Measurements from ENCODE around the gene GALNT9.

GALNT9 gene

DNA sequence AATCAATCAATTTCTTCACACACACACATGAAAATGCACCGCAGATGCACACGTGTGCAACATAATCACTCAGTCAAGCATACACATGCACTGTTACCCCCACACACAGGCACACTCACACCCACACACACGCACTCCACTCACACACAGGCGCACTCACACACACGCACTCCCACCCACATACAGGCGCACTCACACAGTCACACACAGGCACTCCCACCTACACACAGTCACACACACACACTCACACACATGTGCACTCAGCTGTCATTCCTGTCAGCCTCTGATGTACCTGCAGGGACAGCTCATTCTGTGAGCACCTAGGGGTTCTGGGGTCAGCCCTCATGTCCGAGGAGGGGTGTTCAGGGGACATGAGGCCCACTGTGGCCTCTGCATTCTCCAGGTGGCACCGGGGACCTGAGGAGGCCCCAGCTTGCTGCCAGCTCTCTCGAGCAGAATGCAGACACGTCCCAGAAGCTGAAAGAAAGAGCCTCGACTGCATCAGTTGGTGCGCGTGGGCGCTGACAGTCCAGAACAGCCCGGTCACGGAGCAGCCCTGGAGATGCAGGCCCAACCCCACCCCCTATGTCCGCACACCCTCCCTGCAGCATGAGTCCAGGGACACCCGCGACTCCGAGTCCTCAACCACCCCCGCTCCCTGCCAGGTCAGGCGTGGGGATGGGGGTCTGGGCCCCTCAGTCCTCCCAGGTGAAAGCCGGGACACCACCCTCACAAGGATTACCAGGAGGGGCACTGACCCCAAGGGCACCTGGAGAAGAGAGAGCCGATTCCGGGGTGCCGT, 115.8 kb downstream of the GALNT9 start:
- no peak for DNase-seq (ENCODE audit: low spot score)

DNA sequence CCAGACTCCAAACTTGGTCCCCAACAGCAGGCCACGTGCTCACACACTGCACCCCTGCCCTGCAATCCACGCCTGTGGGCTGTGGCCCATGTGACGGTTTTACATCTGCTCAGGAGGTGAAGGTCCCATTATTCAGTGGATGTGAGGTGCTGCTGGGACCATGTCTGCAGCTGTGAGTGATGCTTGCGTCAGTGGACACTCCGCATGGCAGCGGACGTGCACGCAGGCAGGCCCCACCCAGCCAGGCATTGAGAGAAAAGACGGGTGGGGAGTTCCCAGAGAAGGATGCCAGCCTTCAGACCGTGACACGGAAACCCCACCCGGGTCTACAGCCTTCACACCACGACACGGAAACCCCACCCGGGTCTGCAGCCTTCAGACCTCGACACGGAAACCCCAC, 117.6 kb downstream of the GALNT9 start:
- no peak for DNase-seq (ENCODE audit: low spot score)

DNA sequence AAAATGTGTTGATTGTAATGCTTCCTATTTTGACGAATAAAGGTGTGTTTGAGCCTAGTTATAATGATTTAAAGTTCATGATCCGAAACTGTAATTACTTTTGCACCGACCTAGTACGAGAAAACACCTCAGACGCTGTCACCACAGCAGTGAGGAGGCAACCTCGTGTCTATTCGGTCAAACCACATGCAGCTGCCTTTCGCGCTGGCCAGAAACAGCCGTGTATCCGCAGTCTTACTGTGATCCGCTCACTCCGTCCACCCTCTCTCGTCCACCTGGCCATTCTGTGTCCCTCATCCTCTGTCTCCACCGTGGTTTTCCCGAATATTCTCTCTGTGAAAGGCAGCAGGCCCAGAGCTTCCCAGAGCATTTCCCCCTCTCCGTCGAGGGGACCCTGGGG, 118.1 kb downstream of the GALNT9 start:
- no peak for DNase-seq (ENCODE audit: low spot score)

DNA sequence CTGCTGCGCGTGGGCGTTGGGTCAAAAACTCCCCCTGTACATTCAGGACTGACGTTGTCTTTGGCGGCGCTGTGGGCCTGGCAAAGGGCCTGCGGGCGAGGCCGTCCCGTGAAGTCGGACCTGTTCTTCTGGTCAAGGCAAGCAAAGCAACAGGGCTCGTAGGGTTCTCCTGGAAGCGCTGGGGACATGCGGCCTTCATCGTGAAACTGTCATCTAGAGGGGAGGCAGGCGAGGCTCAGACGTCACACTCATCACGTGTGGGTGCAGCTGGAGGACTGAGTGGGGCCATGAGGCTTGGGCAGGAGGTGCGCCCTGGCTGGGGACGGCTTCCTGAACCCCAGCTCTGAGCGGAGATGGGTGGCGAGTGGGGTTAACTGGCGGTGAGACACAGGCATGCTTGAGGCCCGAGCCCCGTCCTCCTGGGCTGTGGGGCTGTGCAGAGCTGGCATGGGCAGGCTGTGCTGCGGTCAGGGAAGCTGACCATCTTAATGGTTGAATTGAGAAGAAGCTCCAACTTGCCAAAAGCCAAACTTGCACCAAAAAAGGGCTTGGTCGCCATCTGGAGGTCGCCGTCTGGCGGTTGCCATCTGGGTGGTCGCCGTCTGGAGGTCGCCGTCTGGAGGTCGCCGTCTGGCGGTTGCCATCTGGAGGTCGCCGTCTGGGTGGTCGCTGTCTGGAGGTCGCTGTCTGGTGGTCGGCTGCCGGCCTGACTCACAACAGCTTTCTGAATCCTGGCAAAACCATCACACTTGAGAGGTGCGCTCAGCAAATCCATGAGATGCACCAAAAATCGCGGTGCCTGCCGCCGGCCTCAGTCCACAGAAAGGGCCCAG, 119.0 kb downstream of the GALNT9 start:
- no peak for DNase-seq (ENCODE audit: low spot score)

DNA sequence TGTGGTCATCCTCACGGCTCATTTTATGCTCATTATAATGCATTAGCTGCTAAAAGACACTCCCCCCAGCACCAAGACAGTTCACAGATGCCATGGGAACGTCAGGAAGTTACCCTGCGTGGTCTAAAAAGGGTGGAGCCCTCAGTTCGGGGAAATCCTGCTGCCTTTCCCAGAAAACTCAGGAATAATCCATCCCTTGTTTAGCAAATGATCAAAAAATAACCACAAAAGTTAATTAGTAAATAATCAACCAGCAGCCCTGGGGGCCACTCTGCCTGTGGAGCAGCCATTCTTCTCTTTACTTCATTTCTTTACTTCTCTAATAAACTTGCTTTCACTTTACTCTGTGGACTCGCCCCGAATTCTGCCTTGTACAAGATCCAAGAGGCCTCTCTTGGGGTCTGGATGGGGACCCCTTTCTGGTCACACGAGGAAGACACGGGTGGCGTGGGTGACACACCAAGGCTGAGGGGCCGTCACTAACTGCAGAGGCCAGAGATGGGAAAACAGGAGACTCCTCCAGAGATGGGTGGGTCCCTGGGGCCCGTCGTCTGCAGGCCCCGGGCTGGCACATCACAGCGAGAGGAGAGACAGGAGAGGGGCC, 119.7 kb downstream of the GALNT9 start:
- DNase-seq (ENCODE audit: low spot score): no peak

DNA sequence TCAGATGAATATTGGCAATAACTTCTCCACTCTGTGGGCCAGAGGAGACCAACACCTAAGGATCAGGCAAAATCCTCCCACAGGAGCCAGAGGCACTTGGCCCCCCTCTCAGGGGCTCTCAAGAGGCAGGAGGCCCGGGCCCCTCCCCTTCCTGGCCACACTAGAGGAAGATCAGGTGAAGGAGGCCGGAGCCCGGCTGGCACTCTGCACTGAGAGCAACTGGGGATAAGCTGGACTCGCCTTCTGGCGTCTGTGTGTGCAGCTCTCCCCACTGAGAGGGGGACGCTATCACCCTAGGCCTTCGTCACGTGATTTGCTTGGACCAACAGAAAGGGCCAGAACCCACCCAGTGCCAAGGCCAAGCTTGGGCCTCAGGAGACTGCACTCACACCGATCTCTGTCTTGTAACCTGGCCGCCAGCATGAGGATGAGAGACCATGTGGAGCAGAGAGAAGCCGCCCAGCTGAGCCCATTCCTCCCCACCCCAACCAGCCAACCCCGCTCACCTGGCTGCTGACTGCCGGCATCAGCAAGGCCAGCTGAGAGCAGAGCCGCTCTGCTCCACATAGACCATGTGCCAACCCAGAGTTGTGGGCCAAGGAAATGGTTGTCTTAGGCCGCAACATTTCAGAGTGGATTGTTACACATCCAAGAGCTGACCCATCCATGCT, 121.1 kb downstream of the GALNT9 start:
- DNase-seq (ENCODE audit: low spot score): no peak

DNA sequence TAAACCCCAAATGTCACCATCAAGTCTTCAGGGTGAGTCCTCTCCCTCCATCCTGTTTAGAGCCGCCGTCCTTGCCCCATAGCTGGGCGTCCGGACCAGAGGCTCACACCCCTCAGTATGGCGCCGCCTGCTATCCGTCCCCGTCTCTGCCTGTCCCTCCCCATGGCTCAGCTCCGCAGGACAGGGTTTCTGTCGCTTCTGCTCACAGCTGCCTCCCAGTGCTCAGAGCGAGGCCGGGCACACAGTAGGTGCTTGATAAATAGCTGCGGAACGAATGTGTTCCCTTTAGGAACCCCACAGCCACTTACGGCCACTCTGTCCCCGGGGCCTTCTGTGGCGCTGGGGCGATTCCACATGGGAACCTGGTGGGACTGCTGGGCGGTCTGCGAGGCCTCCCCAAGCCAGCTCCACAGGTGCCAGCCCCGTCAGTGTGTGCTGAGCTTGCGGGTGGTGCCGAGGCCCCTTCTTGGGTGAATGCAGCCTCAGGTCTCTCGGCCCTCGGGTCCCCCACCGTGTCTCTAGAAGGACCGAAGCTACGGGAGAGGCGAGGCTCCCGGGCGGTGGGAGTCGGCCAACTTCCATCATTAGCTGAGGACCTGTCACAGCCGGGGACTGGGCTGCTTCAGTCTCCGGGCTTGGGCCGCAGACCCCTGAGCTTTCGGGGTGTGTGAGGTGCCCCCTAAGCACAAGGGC, 122.2 kb downstream of the GALNT9 start:
- no peak for DNase-seq (ENCODE audit: low spot score)

DNA sequence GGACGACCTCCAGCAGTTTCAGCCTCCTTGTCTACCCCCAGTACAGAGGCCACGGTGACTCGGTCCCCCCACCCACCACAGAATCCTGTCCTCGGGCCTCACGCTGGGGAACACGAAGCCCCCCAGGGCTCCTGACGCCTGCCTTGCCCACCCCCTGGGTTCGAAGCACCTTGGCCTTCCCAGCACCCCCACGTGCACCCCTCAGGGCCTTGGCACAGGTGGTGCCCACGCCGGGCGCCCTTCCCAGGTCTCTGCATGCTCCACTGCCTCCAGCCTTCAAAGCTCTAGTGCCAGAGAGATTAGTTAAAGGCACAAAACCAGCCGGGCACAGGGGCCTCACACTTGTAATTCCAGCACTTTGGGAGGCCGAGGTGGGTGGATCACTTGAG, 123.3 kb downstream of the GALNT9 start:
- DNase-seq (ENCODE audit: low spot score): no peak

DNA sequence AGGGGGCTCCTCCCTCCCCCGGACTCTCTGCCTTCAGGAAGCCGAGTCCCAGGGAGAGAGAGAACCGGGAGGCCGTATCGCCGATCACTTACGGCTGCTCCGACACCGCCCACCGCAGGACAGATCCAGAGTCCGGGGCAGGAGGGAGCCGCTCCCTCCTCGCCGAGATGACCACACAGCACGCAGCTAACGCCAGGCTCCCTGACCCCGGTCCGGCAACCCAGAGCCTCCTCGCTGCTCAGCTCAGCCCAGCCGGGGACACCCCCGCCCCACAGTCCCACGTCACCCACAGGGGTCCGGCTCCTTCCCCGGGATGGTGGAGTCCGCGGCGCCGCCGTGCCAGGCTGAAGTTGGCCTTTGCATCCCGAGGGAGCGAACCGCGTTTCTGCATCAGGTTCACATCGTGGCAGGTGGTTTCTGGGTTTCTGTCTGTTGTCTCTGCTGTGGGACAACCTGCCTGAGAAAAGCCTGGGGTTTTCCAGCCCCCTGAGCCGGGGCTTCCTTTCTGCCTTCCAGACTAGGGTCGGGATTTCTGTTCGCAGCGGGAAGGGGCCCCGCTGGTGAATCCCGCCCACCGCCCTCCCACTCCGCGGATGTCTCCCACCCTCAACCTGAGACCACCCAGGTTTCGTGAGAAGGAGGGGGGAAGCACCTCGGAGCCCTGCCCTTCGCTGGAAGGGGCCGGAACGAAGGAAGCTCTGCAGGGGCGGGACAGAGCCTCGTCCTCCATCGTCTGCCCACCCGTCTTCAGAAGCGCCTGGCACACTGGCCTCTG, 123.9 kb downstream of the GALNT9 start:
- DNase-seq (ENCODE audit: low spot score): peak; percentile 12

DNA sequence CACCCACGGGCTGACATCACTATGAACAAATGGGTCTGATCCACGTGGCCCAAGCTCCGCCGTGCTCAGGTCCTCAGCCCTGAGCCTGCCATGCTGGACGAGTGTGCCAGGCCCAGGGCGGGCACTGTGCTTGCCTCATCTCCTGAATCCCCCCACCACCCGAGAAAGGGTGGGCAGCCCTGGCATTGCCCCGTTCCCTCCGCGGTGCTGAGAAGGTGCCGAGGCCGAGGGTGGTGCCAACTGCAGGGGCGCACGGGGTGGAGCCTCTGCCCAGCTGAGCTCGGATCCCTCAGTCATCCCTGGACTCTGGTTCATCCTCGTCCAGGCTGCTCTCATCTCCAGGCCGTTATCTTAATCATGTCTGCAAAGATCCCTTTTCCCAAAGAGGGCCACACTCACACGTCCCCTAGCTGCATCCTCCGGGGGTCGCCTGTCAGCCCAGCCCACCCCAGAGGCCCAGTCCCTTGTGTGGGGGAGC, 124.6 kb downstream of the GALNT9 start:
- peak; percentile 16 for DNase-seq (ENCODE audit: low spot score)

DNA sequence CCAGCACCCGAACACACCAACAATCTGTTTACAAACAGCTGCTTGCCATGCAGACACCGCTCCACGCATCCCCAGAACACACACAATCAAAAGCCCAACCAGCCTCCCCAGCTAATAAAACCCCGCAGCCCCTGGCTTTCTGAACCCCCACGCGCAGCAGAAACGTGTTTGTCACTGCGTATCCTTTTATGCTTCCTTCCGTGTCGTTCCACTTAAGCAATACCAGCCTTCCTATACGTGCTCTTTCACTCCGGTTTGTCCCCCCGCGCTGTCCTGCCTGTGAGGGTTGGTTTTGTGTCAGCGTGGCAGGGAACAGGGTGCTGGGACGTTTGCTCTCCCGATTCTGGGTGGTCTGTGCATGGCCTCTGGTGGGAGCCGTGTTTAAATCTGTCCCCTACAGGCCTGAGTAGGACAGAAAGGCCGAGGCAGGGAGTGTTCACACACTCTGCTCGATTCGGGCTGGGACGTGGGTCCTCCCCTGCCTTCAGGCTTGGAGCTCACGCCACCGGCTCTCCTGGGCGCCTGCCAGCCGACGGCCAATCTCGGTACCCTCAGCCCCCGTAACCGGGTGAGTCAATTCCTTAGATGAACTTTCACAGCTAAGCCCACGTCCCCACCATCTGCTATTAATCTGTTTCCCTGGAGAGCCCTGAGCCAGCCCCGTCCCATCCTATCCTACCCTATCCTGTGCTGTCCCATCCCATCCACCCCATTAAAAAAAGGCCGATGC, 125.2 kb downstream of the GALNT9 start:
- peak; percentile 30 for DNase-seq (ENCODE audit: low spot score)

DNA sequence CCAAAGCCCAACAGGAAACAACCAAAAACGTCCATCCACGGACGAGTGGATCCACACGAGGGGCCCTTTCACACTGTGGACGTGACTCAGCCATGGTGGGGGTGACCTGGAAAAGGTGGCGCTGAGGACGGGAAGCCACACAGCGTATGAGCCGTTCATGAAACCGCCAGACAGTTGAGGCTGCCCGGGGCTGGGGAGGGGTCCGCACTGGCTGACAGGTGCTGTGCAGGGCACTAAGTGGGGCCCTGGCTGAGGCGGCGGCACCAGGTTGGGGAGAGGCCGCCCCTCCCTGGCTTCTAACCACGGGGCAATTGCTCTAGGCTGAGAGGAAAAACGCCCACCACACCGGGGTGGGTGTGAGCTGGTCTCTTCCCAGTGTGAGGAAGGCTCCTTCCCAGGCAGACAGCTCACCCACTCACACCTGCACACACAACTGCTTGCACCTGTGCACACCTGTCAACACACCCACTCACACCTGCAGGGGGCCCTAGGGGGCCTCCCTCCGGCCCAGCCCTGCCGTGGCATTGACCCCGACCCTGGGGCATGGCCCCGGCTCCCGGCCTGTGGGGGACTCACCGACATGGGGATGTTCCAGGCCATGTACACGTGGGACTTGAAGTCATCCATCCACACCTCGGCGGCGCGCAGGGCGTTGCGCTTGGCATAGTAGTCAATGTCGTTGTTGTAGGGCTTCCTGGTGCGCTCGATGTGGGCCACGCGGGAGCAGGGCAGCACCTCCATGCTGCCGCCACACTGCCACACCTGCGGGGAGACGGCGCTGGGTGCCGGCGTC, 126.3 kb downstream of the GALNT9 start:
- DNase-seq (ENCODE audit: low spot score): no peak

DNA sequence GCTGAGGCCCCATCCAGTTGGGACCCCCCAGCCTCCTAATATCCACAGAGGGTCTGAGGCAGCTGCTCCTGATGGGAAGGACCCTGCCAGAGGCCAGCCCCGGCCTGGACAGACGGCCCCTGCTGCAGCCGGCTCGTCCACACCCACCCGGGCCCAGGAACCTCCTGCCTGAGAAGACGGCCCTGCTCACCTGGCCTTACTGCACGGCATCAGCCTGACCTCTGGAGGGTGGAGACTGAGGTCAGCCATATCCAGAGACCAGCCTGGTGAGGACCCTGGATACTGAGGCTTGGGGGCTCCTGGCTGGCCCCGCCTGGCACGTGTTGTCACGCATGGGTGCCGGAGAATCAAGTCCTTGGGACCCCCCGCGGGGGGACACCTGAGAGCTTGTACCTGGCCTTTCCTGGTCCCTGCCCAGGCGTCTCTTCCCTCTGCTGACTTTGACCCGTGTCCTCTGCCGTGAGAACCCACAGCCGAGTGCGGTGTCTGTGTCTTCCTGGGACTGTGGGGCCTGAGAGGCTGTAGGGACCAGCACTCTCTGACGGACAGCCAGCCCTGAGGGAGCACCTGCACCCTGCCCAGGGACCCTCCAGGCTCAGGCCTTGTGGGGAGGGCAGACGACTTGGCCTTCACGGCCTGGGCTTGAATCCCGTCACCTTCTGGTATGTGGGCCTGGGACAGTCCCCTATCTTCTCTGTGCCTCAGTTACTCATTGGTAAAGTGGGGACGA, 127.8 kb downstream of the GALNT9 start:
- no peak for DNase-seq (ENCODE audit: low spot score)

DNA sequence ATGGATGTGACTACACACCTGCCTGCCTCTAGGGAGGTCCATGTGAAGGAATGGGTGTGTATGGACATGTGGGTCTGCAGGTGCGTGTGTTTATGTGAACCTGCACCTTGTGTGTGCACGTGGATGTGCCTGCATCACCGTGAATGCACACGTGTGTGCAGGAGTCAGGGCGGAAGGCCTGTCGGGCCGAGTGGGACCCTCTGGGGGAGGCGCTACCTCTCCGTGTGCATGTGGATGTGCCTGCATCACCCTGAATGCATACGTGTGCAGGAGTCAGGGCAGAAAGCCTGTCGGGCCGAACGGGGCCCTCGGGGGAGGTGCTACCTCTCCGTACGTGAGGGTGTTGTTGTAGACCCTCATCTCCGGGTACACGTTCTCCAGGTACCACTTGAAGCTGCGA, 128.6 kb downstream of the GALNT9 start:
- no peak for DNase-seq (ENCODE audit: low spot score)

DNA sequence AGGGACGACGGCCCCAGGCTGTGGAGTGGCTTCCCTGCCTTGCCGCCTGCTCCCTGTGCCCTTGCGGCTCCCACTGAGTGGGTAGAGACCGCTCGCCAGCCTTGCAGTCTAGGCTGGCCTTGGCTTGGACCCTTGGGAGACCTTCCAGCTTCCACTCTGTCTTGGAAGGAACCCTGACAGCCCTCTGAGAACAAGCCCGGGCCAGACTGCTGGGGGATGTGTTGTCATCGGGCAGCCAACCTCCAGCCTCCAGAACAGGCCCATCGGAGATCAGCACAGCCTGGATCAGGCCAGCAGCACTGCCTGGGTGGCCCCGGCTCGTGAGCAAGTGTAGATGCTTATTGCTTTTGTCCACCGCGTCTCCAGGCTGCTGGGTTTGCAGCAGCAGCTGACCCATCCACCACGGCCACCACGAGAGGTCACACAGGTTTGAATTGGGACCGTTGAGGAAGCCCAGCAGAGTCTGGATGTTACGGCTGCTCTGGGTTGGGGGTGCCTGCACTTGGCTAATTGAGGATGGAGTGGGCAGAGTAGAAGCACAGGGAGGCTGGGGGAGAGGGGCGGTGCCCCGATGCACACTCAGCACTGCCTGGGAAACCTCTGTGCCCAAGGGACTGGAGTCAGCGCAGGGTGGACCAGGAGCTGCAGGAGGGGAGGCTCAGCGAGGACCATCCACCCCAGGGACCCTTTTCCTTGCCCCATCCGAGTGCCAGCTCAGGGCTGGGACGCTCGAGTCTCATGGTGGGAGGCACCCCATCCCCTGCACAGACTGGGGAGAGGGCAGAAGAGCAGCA, 129.7 kb downstream of the GALNT9 start:
- no peak for DNase-seq (ENCODE audit: low spot score)

DNA sequence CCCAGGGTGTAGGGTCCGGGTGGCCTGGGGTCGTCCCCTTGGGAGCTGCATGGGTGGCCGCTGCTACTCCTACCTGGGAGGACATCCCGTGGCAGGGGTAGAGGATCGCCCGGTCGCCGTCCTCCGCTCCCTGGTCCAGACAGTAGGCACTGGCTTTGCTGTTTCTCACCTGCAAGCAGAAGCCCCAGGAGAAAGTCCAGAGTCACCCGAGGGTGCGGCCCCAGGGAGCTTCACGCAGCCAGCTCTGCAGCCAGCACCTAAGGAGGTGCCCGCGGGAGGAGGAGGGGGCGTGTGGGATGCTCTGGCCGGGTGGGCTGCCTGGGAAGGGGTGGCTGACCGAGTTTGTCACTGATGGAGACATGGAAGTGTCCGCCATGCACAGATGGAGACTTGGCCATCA, 130.3 kb downstream of the GALNT9 start:
- DNase-seq (ENCODE audit: low spot score): no peak

DNA sequence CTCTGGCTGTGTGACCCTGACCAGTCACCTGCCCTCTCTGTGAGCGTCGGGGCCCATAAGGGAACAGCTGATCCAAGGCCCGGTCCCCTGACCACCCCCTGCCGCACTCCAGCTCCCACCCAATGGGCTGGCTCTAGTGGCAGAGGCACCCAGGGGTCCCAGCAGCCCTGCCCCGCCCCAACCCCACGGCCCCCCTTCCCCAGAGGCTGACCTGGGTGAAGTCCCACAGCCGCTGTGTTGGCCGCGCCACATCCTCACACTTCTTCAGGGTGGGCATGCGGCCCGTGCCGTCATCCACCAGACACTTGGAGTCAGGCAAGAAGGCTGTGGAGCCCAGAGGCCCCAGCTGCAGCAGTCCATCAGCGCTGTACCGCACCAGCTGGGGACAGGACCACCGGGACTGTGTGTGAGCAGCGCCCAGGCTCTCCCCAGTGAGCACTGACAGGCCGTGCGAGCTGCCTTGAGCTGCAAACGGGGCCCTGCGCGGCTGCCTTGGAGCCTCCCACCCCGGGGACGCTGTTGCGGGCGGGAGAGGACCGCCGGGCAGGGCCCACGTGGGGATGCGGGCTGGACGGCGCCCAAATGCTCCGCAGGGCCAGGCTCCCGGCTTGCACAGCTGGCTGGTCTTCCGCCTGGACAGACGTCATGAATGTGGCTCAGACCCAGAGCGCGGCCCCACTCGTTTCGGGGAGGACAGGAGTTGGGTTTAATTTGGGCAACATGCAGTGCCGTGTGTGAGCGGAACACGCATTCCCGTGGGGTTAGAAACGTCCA, 131.6 kb downstream of the GALNT9 start:
- no peak for DNase-seq (ENCODE audit: low spot score)

Measured in AG08395 (cell line).